ENCODE results near the gene OPN3.

OPN3 gene

DNA sequence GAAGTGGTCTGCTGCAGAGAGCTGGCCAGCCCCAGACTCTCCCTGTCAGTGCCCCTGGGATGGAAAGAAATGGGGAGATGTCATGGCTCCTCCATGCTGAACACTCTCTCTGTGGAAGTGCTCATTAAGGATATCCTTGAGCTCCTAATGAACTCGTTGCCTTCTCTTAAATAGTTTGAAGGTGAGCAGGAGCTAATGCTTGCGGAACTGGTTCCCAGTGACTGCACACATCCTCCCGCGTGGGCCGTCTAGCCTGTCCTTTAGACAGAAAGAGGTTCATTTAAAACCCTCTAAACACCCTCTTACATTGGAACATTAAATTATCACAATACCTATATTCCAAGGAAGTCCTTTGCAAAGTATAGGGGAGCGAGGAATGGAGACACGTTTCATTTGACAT lies 6.0 kb upstream of the OPN3 start:
- DNase-seq (ENCODE audit: low read depth, low spot score), result no peak

DNA sequence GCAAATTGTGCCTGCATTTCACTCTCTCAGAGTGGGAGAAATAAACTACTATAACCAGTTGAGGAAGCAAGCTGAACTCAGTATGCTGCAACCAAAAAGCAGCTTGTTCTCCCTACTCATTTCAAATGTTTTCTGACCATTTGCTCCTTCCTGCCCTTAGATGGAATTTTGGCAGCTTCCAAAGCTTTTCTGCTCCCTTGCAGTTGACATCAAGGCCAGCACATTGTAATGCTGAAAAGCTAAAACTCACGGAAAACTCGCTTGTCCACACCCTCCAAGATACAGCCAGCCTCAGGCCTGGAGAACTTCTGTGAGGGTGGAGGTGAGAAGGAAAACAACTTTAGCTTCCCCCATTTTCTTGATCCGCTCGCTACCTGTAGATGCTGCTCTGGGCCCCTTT lies 5.0 kb upstream of the OPN3 start:
- DNase-seq (ENCODE audit: low read depth, low spot score), result no peak

DNA sequence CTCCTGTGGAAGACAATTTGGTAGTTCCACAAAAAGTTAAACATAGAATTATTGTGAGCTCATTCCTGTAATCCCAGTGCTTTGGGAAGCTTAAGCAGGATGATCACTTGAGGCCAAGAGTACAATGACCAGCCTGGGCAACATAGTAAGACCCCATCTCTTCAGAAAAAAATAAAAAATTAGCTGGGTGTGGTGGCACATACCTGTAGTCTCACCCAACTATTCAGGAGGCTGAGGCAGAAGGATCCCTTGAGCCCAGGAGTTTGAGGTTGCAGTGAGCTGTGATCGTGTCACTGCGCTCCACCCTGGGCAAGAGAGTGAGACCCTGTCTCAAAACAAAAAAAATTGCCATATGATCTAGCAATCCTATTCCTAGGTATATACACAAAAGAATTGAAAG lies 4.1 kb upstream of the OPN3 start:
- no peak for DNase-seq (ENCODE audit: low read depth, low spot score)

DNA sequence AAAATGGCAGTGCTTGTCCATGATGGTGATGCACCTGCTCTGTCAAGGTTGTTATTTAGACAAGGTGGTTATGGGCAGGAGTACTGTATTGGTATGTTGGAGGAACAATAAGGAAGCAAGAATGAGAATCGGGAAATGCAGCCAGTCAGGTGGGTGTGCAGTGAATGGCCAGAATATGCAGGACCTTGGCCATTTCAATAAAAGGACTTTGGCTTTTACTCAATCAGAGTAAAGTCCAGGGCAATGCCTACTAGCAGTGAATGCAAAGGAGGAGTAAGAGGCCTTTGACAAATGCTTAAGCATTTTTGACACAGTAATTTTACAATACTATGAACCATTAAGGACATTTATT lies 2.4 kb upstream of the OPN3 start:
- no peak for DNase-seq (ENCODE audit: low read depth, low spot score)

DNA sequence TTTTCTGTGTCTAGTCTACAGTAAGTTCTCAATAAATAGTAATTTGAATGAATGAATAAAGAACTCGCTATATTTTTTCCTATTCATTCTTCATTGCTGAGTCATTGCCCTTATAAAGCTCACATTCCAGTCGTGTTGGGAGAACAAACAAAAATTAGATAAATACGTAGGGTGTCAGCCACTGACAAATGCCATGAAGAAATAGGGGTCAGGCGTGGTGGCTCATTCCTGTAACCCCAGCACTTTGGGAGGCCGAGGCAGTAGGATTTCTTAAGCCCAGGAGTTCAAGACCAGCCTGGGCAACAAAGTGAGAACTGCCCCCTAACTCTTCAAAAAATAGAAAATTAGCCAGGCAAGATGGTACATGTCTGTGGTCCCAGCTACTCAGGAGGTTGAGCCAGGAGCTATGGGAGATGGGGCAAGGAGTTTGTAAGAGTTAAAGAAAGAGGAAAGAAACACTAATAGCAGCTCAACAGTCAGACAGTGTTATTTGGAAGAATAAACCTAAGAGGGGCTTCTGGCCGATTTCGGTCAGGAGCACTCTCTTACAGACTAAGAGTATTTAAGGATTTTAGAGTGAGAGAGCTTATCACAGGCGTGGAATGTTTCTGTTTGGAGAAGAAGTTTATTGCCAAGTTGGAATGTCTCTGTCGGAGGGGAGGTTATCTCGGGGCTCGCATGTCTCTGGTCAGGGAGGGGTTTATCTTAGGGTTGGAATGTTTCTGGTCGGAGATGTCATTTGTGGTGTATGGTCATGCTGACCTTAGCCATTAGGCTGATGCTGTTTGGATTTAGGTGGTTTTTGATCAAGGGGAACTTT lies 1.8 kb upstream of the OPN3 start:
- no peak for DNase-seq (ENCODE audit: low read depth, low spot score)

DNA sequence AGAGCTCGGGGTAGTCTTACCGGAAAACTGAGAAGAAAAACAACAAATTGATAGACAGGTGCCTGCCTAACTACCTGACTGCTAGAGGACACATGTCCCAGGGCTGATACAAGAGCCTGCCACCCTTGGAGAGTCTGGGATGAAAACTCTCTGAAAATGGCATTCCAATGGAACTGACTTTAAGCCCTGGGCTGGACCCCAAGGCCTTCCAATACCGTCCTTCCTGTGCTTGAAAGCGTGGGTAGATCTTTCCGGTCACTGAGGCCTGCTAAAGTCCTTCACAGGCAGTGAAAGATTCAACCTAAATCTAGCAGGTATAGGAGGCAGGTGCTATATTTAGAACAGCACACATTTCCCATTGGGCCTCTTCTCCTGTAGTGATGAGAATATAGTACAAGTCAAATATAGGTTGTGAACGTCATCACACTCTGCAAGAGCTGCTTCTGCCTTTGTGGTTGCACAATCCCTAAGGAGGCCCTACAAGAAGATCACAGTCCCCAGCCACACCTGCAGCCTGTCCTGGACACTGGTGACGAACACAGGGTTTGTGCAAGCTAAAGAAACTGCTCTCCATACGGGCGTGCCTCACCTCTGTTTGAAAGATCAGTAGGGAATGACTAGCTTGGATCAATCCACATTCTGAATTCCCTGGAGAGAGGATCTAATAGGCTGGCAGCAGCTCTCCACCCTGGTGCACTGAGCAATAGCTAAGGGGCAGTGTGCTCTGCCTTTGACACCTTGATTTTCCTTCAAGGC lies 876 bp upstream of the OPN3 start:
- no peak for DNase-seq (ENCODE audit: low read depth, low spot score)

DNA sequence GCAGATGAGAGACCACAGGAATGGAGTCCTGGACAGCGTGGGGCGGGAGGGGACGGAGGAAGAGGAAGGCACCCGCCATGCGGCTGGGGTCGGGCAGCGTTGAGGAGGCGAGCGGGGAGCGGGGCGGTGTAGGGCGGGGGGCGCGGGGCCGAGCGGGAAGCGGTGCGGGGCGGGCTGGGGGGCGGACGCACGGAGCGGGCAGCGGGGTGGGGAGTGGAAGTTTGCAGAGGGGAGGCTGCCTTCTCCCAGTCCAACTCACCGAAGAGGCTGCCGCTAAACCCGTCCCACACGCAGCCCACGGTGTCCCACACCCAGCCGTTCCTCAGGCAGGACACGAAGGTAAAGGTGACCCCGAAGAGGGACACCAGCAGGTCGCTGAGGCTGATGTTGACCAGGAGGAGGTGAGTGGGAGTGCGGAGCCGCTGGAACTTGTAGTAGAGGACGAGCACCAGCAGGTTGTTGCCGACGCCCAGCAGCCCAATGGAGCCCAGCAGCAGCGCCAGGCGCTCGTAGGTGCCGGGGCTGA lies 483 bp downstream of the OPN3 start:
- DNase-seq (ENCODE audit: low read depth, low spot score), result peak; percentile 63

DNA sequence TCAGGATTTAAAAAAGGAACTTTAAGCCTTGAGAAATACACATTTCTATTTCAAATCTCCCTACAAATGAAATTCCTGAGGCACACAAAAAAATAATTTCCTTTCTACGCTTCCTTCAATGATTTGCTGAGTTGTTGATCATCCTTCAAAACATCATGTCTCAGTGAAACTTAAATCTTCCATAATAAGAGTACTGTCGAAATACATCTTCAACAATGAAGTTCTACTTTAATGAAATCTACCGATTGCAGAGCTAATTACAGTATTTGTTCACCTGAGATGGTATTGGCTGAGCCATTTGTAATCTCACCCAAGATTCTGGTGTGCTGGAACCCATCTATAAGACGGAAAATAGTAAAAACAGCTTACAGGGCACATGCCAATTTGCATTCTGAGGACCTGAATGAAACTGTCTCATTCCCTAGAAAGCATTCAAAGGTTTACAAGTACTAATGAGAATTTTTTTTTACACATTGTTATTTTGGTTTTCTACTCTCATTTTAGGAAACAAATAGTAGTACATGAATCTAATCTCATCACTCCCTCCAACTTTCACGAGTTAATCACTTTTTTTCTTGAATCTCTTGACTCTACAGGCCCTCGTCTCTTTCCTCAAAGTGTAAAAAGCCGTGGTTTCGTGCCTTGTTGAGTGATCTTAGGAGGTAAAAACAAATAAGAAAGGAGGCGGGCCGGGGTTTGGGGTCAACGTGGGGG lies 1.1 kb downstream of the OPN3 start:
- no peak for DNase-seq (ENCODE audit: low read depth, low spot score)

DNA sequence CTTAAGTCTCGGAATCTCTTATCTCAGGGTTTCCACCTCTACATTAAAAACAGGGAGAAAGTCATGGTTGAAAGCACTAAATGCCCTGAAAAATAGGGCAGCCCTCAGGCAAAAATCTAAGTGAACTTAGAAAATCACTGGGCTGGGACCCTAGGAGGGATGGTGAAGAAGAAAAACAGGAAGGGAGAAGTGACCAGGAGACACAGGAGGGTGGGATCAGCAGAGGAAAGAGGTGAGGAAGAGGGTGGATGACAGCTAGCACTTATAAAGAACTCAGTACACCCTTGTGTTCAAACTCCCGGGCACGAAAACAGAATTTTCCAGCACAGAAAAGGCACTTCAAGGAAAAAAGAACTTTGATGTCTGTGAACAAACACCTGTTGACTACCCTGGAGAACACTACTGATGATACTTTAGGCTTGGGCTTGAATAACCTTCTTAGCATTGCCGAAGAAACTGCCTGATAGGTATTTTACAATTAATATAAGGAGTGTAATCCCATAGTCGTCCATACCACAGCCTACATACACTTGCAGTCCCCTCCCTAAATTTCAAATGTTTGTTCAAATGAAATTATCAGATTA lies 2.0 kb downstream of the OPN3 start:
- no peak for DNase-seq (ENCODE audit: low read depth, low spot score)

DNA sequence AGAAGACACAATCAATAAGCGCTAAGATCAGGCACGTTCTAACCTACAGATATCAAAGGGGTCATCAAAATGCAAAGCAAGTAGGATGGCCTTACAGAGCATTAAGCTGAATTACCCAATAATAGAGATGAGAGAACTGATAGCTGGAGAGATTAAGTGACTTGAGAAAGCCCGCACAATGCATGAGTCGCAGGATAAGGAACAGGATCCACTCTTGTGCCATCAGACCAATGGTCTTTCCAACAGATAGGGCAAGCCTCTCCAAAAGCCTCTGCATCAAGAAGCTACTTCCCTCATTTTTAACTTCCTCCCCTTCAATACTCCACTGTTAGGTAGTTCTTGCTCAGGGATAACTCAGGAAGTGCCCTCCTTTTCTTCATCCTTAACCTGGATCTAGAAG lies 2.6 kb downstream of the OPN3 start:
- no peak for DNase-seq (ENCODE audit: low read depth, low spot score)

DNA sequence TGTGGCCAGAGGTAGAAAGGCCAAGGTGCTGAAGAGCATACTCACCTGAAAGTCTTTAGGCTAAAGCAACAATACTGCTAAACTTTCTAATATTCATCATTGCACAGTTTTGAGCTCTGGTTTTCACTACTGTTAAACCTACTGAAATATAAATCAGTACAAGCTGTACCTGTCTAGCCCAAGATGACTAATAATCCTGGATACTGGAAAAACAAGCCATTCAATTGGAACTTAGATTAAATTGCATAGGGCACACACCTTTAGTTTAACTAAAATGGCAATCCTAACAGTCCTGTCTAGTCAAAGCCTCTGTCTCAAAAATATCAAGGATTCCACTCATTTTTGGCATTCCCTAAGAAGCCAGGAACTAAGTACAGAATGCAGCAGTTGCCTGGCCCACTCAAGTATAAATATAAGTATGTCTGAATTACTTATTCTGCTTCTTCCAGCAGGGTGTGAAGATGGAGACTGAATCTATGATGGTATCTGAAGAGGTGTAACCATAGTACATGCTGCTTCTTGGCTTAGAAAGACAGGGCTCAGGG lies 3.1 kb downstream of the OPN3 start:
- no peak for DNase-seq (ENCODE audit: low read depth, low spot score)

DNA sequence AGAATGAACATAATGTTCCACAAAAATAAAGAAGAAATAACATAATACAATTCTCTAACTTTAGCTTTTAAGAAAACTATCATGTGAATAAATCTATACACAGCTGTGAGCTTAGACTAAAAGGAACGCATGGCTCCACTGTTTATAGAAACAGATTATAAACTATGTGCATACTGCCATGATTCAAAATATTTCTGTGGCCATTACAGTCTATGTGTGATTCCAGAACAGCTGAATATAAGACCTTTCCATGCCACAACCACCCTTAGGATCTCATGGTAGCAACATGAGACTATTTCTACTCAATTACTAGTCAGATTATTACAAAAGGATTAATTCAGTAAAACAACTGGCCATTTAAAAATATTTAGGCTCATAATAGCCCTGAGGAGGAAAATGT lies 3.9 kb downstream of the OPN3 start:
- no peak for DNase-seq (ENCODE audit: low read depth, low spot score)

DNA sequence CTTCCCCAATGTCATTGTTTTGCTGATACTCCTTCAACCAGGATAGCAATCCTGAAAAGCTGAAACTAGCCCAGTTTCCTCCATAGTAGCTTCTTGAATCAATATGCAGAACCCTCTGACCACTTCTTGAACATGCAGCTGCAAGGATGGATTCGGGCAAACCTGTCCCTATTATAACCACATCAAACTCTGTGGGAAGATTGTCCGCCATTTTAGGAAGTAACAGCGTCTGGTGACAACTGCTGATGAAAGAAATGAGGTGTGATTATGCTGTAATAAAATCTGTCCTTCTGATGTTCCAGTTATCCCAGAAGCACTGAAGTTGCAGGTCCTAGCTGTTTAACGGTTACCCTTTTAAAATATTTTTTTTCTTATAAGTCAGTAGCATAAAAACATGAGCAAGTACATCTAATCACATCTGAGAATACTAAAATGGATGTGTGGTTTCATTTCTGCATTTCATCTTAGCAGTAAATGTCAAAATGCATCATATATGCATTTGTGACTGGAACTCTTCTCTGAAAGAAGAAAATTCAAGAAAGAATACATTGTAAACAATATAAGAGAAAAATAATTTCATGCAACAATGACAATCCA lies 4.5 kb downstream of the OPN3 start:
- DNase-seq (ENCODE audit: low read depth, low spot score), result no peak

DNA sequence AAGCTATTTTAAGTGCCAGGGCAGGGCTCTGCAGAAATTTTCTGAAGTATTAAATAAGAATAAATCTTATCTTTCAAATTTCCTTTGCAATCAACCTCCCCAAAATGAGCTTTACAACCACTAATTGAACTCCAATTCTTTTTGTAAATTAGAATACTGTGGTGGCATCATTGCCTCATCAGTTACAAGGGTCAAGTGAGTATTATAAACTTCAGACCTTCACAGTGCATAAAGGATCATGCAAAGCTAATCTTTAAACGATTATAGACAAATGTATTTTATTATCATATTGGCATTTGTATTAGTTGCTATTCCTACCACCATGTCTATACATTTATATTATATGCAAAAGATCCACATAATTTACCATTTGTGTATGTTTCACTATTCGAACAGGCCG lies 7.2 kb downstream of the OPN3 start:
- no peak for DNase-seq (ENCODE audit: low read depth, low spot score)

DNA sequence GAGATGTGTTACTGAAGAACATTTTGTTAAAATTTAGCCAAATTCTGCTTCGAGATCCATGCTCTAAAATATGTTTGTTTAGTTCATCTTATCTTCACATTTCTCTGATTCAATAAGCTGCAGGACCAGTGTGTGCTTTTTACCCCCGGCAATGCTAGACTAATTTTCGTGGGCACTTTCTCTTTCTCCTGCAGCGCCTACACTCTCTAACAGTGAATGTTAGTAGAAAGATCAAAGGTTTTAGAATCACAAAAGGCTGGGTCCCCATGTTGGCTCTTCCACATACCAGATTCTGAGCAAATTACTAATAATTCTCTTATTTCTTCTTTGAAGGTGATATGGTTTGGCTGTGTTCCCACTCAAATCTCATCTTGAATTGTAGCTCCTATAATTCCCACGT lies 8.5 kb downstream of the OPN3 start:
- DNase-seq (ENCODE audit: low read depth, low spot score), result no peak

DNA sequence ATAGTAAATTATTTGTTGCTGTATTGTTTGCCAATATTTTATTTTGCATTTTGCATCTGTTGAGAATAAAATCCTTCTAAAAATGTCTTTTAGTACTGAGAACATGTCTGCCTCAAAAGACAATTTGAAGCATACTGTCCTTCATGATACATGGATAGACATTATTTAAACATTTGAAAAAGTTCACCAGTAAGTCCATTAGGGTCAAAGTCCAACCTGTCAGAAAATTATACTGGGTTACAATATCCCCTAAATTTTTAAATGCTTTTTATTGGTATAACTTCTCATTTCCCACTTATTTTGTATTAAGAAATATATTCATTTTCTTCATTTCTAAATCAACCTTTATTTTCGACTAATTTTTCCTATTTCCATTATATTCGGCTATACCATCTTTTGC lies 9.3 kb downstream of the OPN3 start:
- no peak for DNase-seq (ENCODE audit: low read depth, low spot score)

DNA sequence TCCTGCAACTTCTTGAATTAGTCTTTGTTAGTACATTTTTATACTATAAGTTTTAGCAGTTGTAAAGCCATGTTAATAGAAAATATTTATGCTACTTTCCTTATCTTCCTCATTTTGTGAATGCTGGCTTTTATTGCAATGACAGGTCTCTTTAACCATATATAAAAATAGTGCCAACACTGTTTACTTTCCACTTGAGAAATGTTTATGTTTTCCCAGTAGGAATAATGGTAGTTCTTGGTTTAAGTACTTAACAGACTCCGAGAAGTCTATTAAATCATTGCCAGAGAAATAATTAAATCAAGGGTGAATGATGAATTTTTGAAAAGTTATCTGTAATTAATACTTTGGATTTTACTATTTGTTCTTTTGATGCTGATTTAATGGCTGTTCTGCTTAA lies 9.7 kb downstream of the OPN3 start:
- no peak for DNase-seq (ENCODE audit: low read depth, low spot score)

DNA sequence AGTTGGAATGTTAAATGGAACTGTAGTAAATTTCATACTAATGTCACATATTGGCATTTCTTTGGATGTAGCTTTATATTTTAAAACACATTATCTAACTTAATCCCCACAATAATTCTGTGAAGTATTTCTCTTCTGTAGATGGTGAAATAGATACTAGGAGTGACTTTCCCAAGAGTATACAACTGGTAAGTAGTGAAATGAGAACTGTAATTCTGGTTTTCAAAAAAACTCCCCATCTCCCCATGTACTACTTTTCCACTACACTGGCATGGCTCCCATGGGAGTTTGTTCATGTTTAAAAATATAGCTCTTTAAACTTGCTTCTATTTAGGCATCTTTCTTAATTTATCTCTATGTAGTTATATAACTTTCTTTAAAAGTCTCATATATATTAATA lies 10.2 kb downstream of the OPN3 start:
- no peak for DNase-seq (ENCODE audit: low read depth, low spot score)

DNA sequence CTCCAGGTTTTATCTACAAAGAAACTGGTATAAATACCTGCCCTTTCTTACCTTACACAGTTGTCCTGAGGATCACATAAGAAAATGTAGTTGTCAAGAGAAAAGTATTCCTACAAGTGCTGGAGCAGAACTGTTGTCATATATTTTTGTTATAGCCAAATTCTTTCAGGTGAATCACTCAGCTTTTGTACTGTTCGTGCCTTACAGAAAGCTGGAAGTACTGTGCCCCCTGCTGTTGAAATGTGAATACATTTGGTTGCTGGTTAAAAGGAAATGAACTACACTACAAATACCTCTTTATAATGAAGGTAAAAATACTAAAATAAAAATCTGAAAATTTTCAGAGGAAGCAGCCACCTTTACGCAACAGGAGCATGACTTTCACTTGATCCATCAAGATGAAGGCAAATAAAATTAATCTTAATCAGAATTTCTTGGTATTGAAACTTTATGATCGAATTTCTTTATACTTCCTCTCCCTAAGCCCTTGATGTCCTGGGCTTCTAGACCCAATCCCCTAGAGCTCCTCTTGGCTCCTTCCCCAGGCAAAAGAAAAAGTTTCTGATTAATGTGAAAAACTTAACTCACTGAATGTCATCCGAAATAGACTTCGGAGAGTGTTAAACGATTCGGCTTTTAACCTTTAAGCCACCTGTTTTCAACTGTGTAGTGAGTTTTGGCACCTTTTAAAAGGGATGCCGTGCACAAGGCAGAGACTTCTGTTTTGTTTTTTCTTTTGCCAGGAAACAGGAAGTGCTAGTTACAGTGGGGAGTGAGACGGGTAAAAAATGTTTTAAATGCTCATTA lies 12.5 kb downstream of the OPN3 start:
- DNase-seq (ENCODE audit: low read depth, low spot score), result no peak

DNA sequence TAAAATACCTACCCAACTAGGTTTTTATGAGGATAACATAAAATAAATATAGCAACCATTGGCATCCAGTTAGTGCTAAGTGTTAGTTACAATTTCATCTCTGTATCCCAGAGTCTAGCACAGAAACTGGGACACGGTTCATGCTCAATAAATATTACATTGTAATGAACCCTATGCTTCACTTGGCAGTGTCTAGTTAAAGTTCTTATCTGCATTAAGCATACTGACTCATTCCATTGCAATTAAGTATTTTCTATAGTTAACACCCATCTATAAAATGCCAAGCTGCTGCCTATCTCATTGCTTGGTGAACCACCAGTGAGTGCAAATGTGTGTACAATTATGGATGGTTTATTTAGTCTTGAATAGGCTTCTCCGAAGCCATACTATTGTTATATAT lies 15.2 kb downstream of the OPN3 start:
- DNase-seq (ENCODE audit: low read depth, low spot score), result no peak

DNA sequence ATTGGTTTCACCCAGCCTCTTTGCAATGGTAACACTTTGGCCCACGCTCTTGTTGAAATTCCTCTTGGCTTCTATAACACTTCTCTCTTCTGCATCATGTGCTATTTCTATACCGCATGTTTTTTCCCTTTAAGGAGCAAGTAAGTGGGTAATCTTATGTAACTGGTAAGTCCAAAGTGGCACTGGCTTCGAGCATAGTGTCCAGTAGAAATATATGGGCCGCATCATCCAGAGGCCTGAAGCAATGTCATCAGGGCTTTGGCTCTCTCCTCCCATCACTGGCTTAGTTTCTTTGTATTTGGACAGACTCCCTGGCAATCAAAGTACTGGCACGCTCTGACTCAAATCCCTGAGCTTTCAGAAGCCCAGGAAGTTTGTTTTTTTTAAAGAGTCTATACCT lies 17.5 kb downstream of the OPN3 start:
- no peak for DNase-seq (ENCODE audit: low read depth, low spot score)
